ENCODE results near the gene CXorf38. TPM values are rescaled to one million over a fixed set of nuclear protein-coding genes. Genes with fewer than 3 reads are reported as not detected.
A peak's percentile ranks its signal among the peaks of the same experiment; 100 is the strongest.

Gene CXorf38
- total and polyA plus RNA-seq, 2 experiments from 2014 or later, result 9.4 to 12.9 TPM

GRCh38 chrX:40581336-40581920, 65.9 kb downstream of the CXorf38 start:
- Histone ChIP-seq H3F3A (ENCODE audit: insufficient read depth) (no peaks in the 10 kb centered on the region), H2AFZ (peak overlapping the region; percentile 83), H3K9me2 (ENCODE audit: insufficient read depth) (no peaks in the 10 kb centered on the region), H3K27ac (peak overlapping the region; percentile 84), H3K9ac (peak overlapping the region; percentile 94), H3K4me1 (ENCODE audit: insufficient read depth) (peaks cover 6% of the 10 kb centered on the region; the same call in 1 of the 2 replicates), H3K79me2 (ENCODE audit: insufficient read depth) (peaks cover 54% of the 10 kb centered on the region), H3K27me3 (replicated peaks; ENCODE audit: insufficient read depth) (no peaks in the 10 kb centered on the region), H3K4me3 (peak overlapping the region; percentile 93), H3K9me3 (ENCODE audit: low read depth) (no peaks in the 10 kb centered on the region), H4K20me1 (ENCODE audit: insufficient read depth) (no peaks in the 10 kb centered on the region), H3K4me2 (ENCODE audit: unreplicated experiment) (peak overlapping the region; percentile 76), H3K36me3 (ENCODE audit: low read depth) (no peaks in the 10 kb centered on the region)
- in situ Hi-C loops (cut with MboI), result no loop called here
- DNase-seq, result peak; percentile 57
- 0 to 1% methylated on average over 5 to 15 of the region's 15 CpGs for WGBS, 2 experiments (ENCODE audit: low coverage in 1 of 2, low lambda C conversion rate in 2 of 2, missing lambda C conversion rate in 2 of 2)
- TF ChIP-seq EZH2 (IDR thresholded peaks at IDR 0.05; ENCODE audit: insufficient read depth, poor library complexity, severe bottlenecking) (no peak), EZH2phosphoT487 (IDR thresholded peaks at IDR 0.05; ENCODE audit: insufficient read depth, low read depth) (no peak)

- Histone ChIP-seq H3K9ac (peak within 1 kb of the TSS; percentile 94), H2AFZ (peak within 1 kb of the TSS; percentile 83), H3K79me2 (ENCODE audit: insufficient read depth) (peaks cover 47% of the 10 kb centered on the region), H3F3A (ENCODE audit: insufficient read depth) (no peaks in the 10 kb centered on the region), H3K27ac (peak within 1 kb of the TSS; percentile 84), H3K4me3 (peak within 1 kb of the TSS; percentile 93), H3K36me3 (ENCODE audit: low read depth) (no peaks in the 10 kb centered on the region), H3K4me2 (ENCODE audit: unreplicated experiment) (peak within 1 kb of the TSS; percentile 78), H3K27me3 (replicated peaks; ENCODE audit: insufficient read depth) (no peaks in the 10 kb centered on the region), H4K20me1 (ENCODE audit: insufficient read depth) (no peaks in the 10 kb centered on the region), H3K4me1 (ENCODE audit: insufficient read depth) (peaks cover 6% of the 10 kb centered on the region; the same call in 1 of the 2 replicates), H3K9me3 (ENCODE audit: low read depth) (no peaks in the 10 kb centered on the region), H3K9me2 (ENCODE audit: insufficient read depth) (no peaks in the 10 kb centered on the region)
- in situ Hi-C loops (cut with MboI), result no loop called here
- WGBS, 2 experiments (ENCODE audit: low coverage in 1 of 2, low lambda C conversion rate in 2 of 2, missing lambda C conversion rate in 2 of 2), result 0% methylated on average over 38 to 40 of the region's 89 CpGs
- peak; percentile 94 for DNase-seq
- TF ChIP-seq EZH2phosphoT487 (IDR thresholded peaks at IDR 0.05; ENCODE audit: insufficient read depth, low read depth) (no peak), EZH2 (IDR thresholded peaks at IDR 0.05; ENCODE audit: insufficient read depth, poor library complexity, severe bottlenecking) (no peak)
These were observed 66.6 kb downstream of the CXorf38 start, which contains the start of gene ATP6AP2 for GRCh38 chrX:40580537-40581335. Gene ATP6AP2, plus strand, starts transcription at chrX:40580970. Its CDS starts 96 bp downstream, at chrX:40581066.

- Histone ChIP-seq H3F3A (ENCODE audit: insufficient read depth) (no peaks in the 10 kb centered on the region), H3K36me3 (ENCODE audit: low read depth) (no peaks in the 10 kb centered on the region), H3K9me3 (ENCODE audit: low read depth) (no peaks in the 10 kb centered on the region), H3K4me2 (ENCODE audit: unreplicated experiment) (peak overlapping the region; percentile 78), H2AFZ (peak overlapping the region; percentile 83), H3K79me2 (ENCODE audit: insufficient read depth) (peaks cover 40% of the 10 kb centered on the region), H4K20me1 (ENCODE audit: insufficient read depth) (no peaks in the 10 kb centered on the region), H3K27ac (peak overlapping the region; percentile 84), H3K27me3 (replicated peaks; ENCODE audit: insufficient read depth) (no peaks in the 10 kb centered on the region), H3K4me3 (peak overlapping the region; percentile 93), H3K9ac (peak overlapping the region; percentile 94), H3K4me1 (ENCODE audit: insufficient read depth) (peaks cover 6% of the 10 kb centered on the region; the same call in 1 of the 2 replicates), H3K9me2 (ENCODE audit: insufficient read depth) (no peaks in the 10 kb centered on the region)
- peak; percentile 2 for DNase-seq
- in situ Hi-C loops (cut with MboI), result no loop called here
- 12 to 14% methylated on average over 8 of the region's 12 CpGs for WGBS, 2 experiments (ENCODE audit: low coverage in 1 of 2, low lambda C conversion rate in 2 of 2, missing lambda C conversion rate in 2 of 2)
- TF ChIP-seq EZH2 (IDR thresholded peaks at IDR 0.05; ENCODE audit: insufficient read depth, poor library complexity, severe bottlenecking), result no peak
- no peak for TF ChIP-seq EZH2phosphoT487 (IDR thresholded peaks at IDR 0.05; ENCODE audit: insufficient read depth, low read depth)
These were observed 67.3 kb downstream of the CXorf38 start for GRCh38 chrX:40579900-40580536.

GRCh38 chrX:40579141-40579540, 68.2 kb downstream of the CXorf38 start:
- Histone ChIP-seq H3K27me3 (replicated peaks; ENCODE audit: insufficient read depth) (no peaks in the 10 kb centered on the region), H3K9ac (no peak overlapping the region), H3K27ac (no peak overlapping the region), H3K9me3 (ENCODE audit: low read depth) (no peaks in the 10 kb centered on the region), H3K9me2 (ENCODE audit: insufficient read depth) (no peaks in the 10 kb centered on the region), H3K4me1 (ENCODE audit: insufficient read depth) (peaks cover 6% of the 10 kb centered on the region; the same call in 1 of the 2 replicates), H3K36me3 (ENCODE audit: low read depth) (no peaks in the 10 kb centered on the region), H3K4me3 (no peak overlapping the region), H2AFZ (no peak overlapping the region), H3K79me2 (ENCODE audit: insufficient read depth) (peaks cover 31% of the 10 kb centered on the region), H3K4me2 (ENCODE audit: unreplicated experiment) (no peak overlapping the region), H3F3A (ENCODE audit: insufficient read depth) (no peaks in the 10 kb centered on the region), H4K20me1 (ENCODE audit: insufficient read depth) (no peaks in the 10 kb centered on the region)
- no peak for TF ChIP-seq EZH2 (IDR thresholded peaks at IDR 0.05; ENCODE audit: insufficient read depth, poor library complexity, severe bottlenecking)
- no peak for TF ChIP-seq EZH2phosphoT487 (IDR thresholded peaks at IDR 0.05; ENCODE audit: insufficient read depth, low read depth)
- 66 to 71% methylated on average over 3 of the region's 3 CpGs for WGBS, 2 experiments (ENCODE audit: low coverage in 1 of 2, low lambda C conversion rate in 2 of 2, missing lambda C conversion rate in 2 of 2)
- no peak for DNase-seq
- in situ Hi-C loops (cut with MboI), result no loop called here

Data from GM23248 (cell line).